ENCODE results near the gene PER2.

PER2 gene

GRCh38 chr2:238254095-238254723 lies 34.2 kb downstream of the PER2 start:
- POLR2A ChIA-PET = no interaction called here

GRCh38 chr2:238252766-238253630 lies 35.4 kb downstream of the PER2 start:
- CTCF ChIA-PET = interaction anchor here (1.2 kb wide), 1 partner anchor 9 kb away, joined by 3 read pairs; no protein-coding TSS in a partner anchor
- POLR2A ChIA-PET = no interaction called here
- TF ChIP-seq PKNOX1 (IDR thresholded peaks at IDR 0.05) (no peak), NFRKB (IDR thresholded peaks at IDR 0.05) (no peak), HDGF (IDR thresholded peaks at IDR 0.05; ENCODE audit: borderline replicate concordance) (no peak), ARNT (IDR thresholded peaks at IDR 0.05) (no peak)
- DNase-seq (ENCODE audit: extremely low spot score) = no peak

More at GRCh38 chr2:238254095-238254723, 34.2 kb downstream of the PER2 start:
- CTCF ChIA-PET = interaction anchor here (1.2 kb wide), 1 partner anchor 10 kb away, joined by 3 read pairs; no protein-coding TSS in a partner anchor
- no peak for TF ChIP-seq L3MBTL2 (conservative IDR thresholded peaks at IDR 0.05)
- no peak for TF ChIP-seq PKNOX1 (IDR thresholded peaks at IDR 0.05)
- TF ChIP-seq LEF1 (IDR thresholded peaks at IDR 0.05; ENCODE audit: borderline replicate concordance) = no peak
- DNase-seq (ENCODE audit: extremely low spot score) = no peak

DNA sequence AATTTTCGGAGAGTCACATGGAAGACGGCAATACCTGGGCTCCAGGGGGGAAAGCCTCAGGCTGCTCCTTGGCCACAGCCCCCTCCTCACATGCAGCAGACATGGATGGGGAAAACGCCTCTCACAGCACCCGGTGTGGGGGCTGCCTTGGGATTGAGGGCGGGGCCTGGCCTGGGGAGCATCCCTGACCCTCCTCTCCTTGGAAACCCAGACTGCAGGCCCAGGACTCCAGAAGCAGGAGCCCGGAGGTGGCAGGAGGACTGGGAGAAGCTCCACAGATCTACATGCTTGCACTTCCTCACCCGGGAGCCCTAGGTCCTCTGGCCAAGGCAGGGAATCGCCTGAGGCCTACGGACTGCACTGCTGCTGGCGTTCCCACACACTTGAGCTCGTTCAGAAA lies 36.4 kb downstream of the PER2 start:
- ChIA-PET POLR2A (no interaction called here), CTCF (no interaction called here)
- DNase-seq (ENCODE audit: extremely low spot score) = no peak
- TF ChIP-seq SUZ12 (IDR thresholded peaks at IDR 0.05) (no peak), ARNT (IDR thresholded peaks at IDR 0.05) (no peak), ELF4 (IDR thresholded peaks at IDR 0.05) (no peak), FOXM1 (IDR thresholded peaks at IDR 0.05; ENCODE audit: borderline replicate concordance) (no peak), HDGF (IDR thresholded peaks at IDR 0.05; ENCODE audit: borderline replicate concordance) (no peak)

- DNase-seq (ENCODE audit: extremely low spot score) = no peak
- CTCF ChIA-PET = interaction anchor here (0.8 kb wide), 1 partner anchor 12 kb away, joined by 3 read pairs; no protein-coding TSS in a partner anchor
- TF ChIP-seq HDGF (IDR thresholded peaks at IDR 0.05; ENCODE audit: borderline replicate concordance) (no peak), FOXK2 (IDR thresholded peaks at IDR 0.05) (no peak), SP1 (IDR thresholded peaks at IDR 0.05) (no peak), LEF1 (IDR thresholded peaks at IDR 0.05; ENCODE audit: borderline replicate concordance) (no peak)
- POLR2A ChIA-PET = no interaction called here
Measured at GRCh38 chr2:238251331-238251730, 37.1 kb downstream of the PER2 start.

- DNase-seq (ENCODE audit: extremely low spot score) = no peak
- TF ChIP-seq SUZ12 (IDR thresholded peaks at IDR 0.05) (no peak), HDGF (IDR thresholded peaks at IDR 0.05; ENCODE audit: borderline replicate concordance) (no peak), ZNF384 (IDR thresholded peaks at IDR 0.05) (no peak)
- CTCF ChIA-PET = interaction anchor here (0.8 kb wide), 1 partner anchor 12 kb away, joined by 3 read pairs; no protein-coding TSS in a partner anchor
- POLR2A ChIA-PET = no interaction called here
Measured at GRCh38 chr2:238250896-238251295, 37.5 kb downstream of the PER2 start.

DNA sequence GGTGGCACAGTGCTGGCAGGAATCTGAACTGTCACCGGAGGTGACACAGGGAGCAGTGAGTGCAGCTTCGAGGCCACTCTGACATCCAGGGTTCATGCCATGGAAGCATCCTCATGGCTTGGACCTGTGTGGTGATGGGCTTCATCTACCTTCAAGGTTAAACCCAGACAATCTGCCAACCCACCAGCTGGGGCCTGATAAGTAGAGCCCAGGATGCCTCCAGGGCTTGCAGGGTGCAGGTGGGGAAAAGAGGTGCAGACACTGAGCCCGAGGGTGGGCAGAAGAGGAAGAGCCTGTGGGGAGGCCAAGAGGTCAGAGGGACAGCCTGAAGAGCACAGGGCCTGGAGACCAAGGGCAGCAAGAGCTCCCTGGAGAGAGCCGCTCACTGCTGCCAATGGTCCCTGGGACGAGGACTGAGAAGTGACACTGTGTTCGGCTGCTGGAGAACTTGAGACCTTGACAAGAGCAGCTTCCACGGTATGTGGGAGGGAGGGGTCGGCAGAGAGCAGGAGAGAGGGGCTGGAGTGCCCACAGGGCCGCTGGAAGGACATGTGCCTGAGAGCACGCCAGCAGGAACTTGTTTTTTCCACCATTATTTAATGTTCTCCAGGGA lies 40.5 kb downstream of the PER2 start:
- DNase-seq (ENCODE audit: extremely low spot score) = no peak
- POLR2A ChIA-PET = no interaction called here
- CTCF ChIA-PET = no interaction called here
- TF ChIP-seq SP1 (IDR thresholded peaks at IDR 0.05) (no peak), FOXM1 (IDR thresholded peaks at IDR 0.05; ENCODE audit: borderline replicate concordance) (no peak), SUZ12 (IDR thresholded peaks at IDR 0.05) (no peak), ARNT (IDR thresholded peaks at IDR 0.05) (no peak), LEF1 (IDR thresholded peaks at IDR 0.05; ENCODE audit: borderline replicate concordance) (no peak), ELF4 (IDR thresholded peaks at IDR 0.05) (no peak), CTBP1 (IDR thresholded peaks at IDR 0.05; ENCODE audit: borderline replicate concordance) (no peak), FOXK2 (IDR thresholded peaks at IDR 0.05) (no peak), TARDBP (IDR thresholded peaks at IDR 0.05) (no peak), FOXA1 (IDR thresholded peaks at IDR 0.05) (no peak), PKNOX1 (IDR thresholded peaks at IDR 0.05) (no peak)

Data from HEK293T (cell line).